DOHH2 (cell line): ENCODE results near the gene SYT1.

Experiments
- EZH2phosphoT487 ChIP-seq: fragments of 200-600 bp; sonication (generic); IDR thresholded peaks from 2 replicates; pipeline ENCODE4 v1.6.1; 2017; ENCODE audit warnings: borderline replicate concordance, mild to moderate bottlenecking, antibody characterized with exemption, low read length, moderate library complexity, mixed read lengths
- TF ChIP-seq, protein P1 (sequence below): fragments of 200-600 bp; sonication (generic); IDR thresholded peaks from one replicate; pipeline ENCODE4 v1.5.1; 2014; ENCODE audit warnings: antibody characterized with exemption, mild to moderate bottlenecking, low read depth, low read length; ENCODE audit not compliant: poor library complexity, severe bottlenecking

- TF ChIP-seq, protein P1, sequence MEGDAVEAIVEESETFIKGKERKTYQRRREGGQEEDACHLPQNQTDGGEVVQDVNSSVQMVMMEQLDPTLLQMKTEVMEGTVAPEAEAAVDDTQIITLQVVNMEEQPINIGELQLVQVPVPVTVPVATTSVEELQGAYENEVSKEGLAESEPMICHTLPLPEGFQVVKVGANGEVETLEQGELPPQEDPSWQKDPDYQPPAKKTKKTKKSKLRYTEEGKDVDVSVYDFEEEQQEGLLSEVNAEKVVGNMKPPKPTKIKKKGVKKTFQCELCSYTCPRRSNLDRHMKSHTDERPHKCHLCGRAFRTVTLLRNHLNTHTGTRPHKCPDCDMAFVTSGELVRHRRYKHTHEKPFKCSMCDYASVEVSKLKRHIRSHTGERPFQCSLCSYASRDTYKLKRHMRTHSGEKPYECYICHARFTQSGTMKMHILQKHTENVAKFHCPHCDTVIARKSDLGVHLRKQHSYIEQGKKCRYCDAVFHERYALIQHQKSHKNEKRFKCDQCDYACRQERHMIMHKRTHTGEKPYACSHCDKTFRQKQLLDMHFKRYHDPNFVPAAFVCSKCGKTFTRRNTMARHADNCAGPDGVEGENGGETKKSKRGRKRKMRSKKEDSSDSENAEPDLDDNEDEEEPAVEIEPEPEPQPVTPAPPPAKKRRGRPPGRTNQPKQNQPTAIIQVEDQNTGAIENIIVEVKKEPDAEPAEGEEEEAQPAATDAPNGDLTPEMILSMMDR = no peak
- no peak for TF ChIP-seq EZH2phosphoT487
These were observed 88.0 kb downstream of the SYT1 start for GRCh38 chr12:78952552-78952929.
